Aorta (tissue), 5 donors: ENCODE results near the gene FRMD1. TPM values are rescaled to one million over a fixed set of nuclear protein-coding genes. Genes with fewer than 3 reads are reported as not detected.

Experiments used
- ATAC-seq: fragments of 200-7000 bp; cut with Tn5 transposase; one replicate; pipeline ENCODE4 v1.9.1; 2022; ENCODE audit warnings: moderate library complexity; ENCODE audit not compliant: low FRiP score
- DNase-seq, 2 donors: peaks; one replicate each; pipeline ENCODE4 v3.0.0-alpha.2; 2020
- H3K27ac ChIP-seq, 2 donors: one replicate each; pipeline ENCODE4 v1.5.1; 2013; ENCODE audit warnings: low read length in 2 of 2, mild to moderate bottlenecking in 2 of 2, moderate library complexity in 2 of 2, control low read depth in 1 of 2, inconsistent platforms in 1 of 2, low read depth in 1 of 2
- H3K27me3 ChIP-seq, 2 donors: one replicate each; pipeline ENCODE4 v1.6.1; 2013; ENCODE audit warnings: control low read depth in 1 of 2, low read length in 1 of 2, mild to moderate bottlenecking in 1 of 2, moderate library complexity in 1 of 2; ENCODE audit not compliant: insufficient read depth in 2 of 2, control insufficient read depth in 1 of 2
- H3K36me3 ChIP-seq, 2 donors: one replicate each; pipeline ENCODE4 v1.6.1; 2013; ENCODE audit warnings: control low read depth in 1 of 2, low read length in 1 of 2, mild to moderate bottlenecking in 1 of 2; ENCODE audit not compliant: insufficient read depth in 2 of 2, control insufficient read depth in 1 of 2
- H3K4me1 ChIP-seq, 2 donors: one replicate each; pipeline ENCODE4 v1.6.1; 2013; ENCODE audit warnings: low read length in 2 of 2, control low read depth in 1 of 2, mild to moderate bottlenecking in 1 of 2, moderate library complexity in 1 of 2; ENCODE audit not compliant: insufficient read depth in 2 of 2, control insufficient read depth in 1 of 2
- H3K4me3 ChIP-seq, 2 donors: one replicate each; pipeline ENCODE4 v1.5.1; 2013; ENCODE audit warnings: low read length in 2 of 2, control low read depth in 1 of 2, mild to moderate bottlenecking in 1 of 2
- H3K9me3 ChIP-seq: one replicate; pipeline ENCODE4 v1.6.1; 2013; ENCODE audit warnings: mild to moderate bottlenecking, low read length; ENCODE audit not compliant: control insufficient read depth
- WGBS, 2 donors: extraction: QIAGEN DNeasy Blood & Tissue Kit; methylation state at CpG; one replicate each; pipeline ENCODE4 v1.1.7; 2013; 5-methylcytosine and 5-hydroxymethylcytosine counted together
- intact Hi-C, 2 donors: fragments of 100-400 bp; cut with DNase I; formaldehyde crosslinking; loops; one replicate each; pipeline versions ENCODE4 v1.14.2 to v1.15.0; 2022
- polyA plus RNA-seq, 2 donors: library from polyadenylated mRNA; stranded (reverse); fragments of 200-250 nt; gene quantifications; one replicate each; pipeline ENCODE4 v1.2.3, GENCODE V29; 2013
- total RNA-seq, 2 donors: library from RNA; stranded (reverse); fragmentation: NEBNext Ultra II Directional; extraction: Animal tissue kit (Norgen Biotek cat#: 25700); gene quantifications; one replicate each; pipeline ENCODE4 v1.2.1, GENCODE V29; 2021
- donor health status: healthy with polysubstance abuse.
- donor health status: Bipolar disorder and iron deficiency.
- donor health status: DM: no; HTN: no; CAD: no.
- donor health status: DM: no; HTN: no; CAD: no.
- donor health status: DM: yes; HTN: yes; CAD: no.

Gene FRMD1
- total and polyA plus RNA-seq, 4 donors = 0.03 to 0.38 (median 0.13) TPM

DNA sequence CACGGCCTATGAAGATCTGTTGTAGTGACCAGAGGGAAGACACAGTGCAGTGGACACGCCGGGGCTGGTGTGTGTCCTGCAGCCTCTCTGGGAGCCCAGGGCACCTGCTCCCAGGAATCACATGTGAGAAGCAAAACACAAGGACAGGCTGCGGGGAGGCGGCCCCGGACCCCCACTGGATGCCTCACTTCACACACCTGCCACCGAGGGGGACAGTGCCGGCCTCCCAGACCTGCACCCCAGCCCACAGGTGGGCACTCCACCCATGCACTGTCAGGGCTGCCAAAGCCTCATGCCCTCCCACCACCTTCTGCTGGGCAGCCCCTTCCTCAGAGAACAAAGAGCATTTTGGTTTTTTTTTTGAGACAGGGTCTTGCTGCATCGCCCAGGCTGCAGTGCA lies 27.4 kb downstream of the FRMD1 start:
- Histone ChIP-seq H3K9me3 (no peaks in the 10 kb centered on the region), H3K36me3 (no peaks in the 10 kb centered on the region), H3K27ac (no peak overlapping the region), H3K27me3 (no peaks in the 10 kb centered on the region), H3K4me3 (no peak overlapping the region), H3K4me1 (no peaks in the 10 kb centered on the region)
- peak in 1 of 2 donors; percentile 30 for DNase-seq
- WGBS, 2 donors = 93 to 96% methylated on average over 9 of the region's 9 CpGs
- no peak for ATAC-seq
- intact Hi-C loops = no loop called here

DNA sequence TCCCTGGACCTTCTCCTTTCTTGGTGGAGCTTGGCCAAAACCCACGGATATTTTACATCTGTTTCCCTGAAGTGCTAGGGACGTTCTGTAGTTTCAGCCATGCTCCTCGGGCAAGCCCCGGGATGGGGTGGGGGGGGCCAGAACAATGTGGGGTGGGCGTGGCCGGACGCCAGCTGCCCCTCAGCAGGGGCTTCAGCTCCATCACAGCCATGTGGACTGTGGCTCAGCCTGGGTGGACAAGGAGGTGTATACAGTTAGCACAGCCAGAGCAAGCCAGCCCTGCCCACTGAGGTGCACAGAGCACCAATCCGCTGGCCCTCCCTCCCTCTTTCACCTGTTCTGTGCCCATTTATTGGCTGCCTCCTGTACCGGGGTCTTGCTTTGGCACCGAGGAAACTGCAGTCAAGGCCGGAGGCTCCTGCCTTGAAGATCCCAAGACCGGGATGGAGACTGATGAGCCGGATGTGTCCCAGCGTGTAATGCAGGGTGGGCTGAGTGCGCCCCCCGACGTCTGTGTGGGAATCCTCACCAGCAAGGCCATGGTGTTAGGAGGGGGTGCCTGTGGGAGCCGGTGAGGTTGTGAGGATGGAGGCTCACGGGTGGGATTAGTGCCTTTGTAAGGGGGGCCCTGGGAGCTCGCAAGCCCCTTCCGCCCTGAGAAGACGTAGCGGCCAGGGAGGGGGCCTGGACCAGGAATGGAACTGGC lies 28.0 kb downstream of the FRMD1 start:
- H3K27me3 ChIP-seq = no peaks in the 10 kb centered on the region
- DNase-seq (peak in 1 of 2 donors; percentile 44), ATAC-seq (no peak)
- intact Hi-C loops = no loop called here
- H3K4me3 ChIP-seq = no peak overlapping the region
- no peaks in the 10 kb centered on the region for H3K9me3 ChIP-seq
- no peaks in the 10 kb centered on the region for H3K36me3 ChIP-seq
- H3K27ac ChIP-seq = no peak overlapping the region
- 81 to 83% methylated on average over 23 of the region's 23 CpGs for WGBS, 2 donors
- no peaks in the 10 kb centered on the region for H3K4me1 ChIP-seq

DNA sequence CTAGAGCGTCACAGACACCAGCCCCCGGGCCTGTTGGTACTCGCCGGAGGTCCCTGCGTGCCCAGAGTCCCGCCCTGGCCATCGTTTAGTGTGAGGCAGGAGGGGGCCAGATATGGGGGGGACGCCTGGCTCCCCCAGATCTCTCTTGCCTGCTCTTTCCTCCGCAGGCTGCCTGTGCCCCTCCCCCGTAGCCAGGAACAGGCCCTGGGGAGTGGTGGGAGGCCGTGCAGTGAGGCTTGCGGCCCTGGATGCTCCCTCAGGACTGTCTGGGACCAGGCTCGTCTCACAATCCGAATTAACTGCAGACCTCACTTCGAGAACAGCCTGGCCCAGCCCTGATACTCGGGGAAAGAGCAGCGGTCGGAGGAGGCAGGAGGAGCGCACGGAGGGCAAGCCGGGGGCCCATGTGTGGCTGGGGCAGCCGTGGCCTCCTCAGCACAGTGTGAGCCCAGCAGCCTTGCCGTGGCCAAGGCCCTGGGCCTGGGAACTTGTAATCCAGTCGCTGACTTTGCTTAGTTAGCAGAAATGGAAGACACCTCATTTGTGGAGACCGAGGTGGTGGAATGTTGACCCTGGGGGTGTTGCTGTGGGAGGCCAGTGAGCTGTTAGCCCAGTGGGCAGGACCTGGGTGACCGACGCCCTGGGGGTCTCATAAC lies 28.7 kb downstream of the FRMD1 start:
- Histone ChIP-seq H3K36me3 (no peaks in the 10 kb centered on the region), H3K4me3 (no peak overlapping the region), H3K9me3 (no peaks in the 10 kb centered on the region), H3K27ac (no peak overlapping the region), H3K4me1 (no peaks in the 10 kb centered on the region), H3K27me3 (no peaks in the 10 kb centered on the region)
- peak; percentile 34 to 69 for DNase-seq
- whole genome bisulfite sequencing, 2 donors = 90 to 91% methylated on average over 26 to 27 of the region's 27 CpGs
- ATAC-seq = no peak
- intact Hi-C loops = no loop called here

DNA sequence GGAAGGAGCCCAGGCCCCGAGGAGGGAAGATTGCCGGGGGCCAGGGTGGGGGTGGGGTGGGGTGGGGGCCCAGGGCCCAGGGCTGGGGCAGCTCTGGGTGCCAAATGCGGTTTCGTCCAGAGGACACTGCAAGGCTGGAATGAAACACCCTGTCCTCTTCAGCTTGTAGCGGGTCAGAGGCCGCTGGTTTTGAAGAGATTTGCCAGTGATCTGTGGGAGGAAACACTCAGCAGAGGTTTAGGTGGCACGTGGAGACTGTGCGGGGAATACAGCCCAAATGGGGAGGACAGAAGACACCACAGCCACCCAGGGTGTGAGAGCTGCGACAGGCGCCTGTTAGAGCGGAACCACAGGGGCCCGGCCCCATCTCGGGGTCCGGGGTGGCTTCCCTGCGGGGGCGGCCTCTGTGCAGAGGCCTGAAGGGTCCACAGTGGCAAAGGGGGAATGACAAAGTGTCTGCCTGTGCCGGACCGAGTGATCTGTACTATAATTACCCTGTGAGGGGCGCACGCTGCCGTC lies 29.2 kb downstream of the FRMD1 start:
- no peaks in the 10 kb centered on the region for H3K9me3 ChIP-seq
- no peaks in the 10 kb centered on the region for H3K4me1 ChIP-seq
- no peaks in the 10 kb centered on the region for H3K27me3 ChIP-seq
- intact Hi-C loops = no loop called here
- ATAC-seq = no peak
- no peak overlapping the region for H3K27ac ChIP-seq
- 93 to 95% methylated on average over 20 to 21 of the region's 21 CpGs for WGBS, 2 donors
- peak in 1 of 2 donors; percentile 51 for DNase-seq
- H3K36me3 ChIP-seq = no peaks in the 10 kb centered on the region
- H3K4me3 ChIP-seq = no peak overlapping the region

DNA sequence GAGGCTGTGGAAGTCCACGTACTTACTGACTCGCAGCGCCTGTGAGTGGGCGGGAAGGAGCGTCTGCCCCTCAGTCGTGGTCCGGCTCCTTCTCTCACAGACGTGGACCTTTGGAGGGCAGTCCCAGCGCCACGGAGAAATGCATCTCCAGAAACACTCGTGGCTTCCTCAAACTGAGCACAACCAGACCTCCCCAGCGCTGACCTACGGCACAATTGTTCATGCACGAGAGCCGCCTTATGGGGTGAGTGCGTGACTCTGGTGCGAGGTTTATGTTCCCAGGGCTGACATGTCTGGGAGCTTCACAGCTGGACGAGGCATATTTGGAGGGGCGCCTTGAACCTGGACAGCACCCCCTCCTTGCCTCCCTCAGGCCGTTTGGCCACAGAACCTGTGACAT lies 29.7 kb downstream of the FRMD1 start:
- 93 to 94% methylated on average over 20 of the region's 20 CpGs for WGBS, 2 donors
- no peak overlapping the region for H3K4me3 ChIP-seq
- H3K9me3 ChIP-seq = no peaks in the 10 kb centered on the region
- intact Hi-C loops = no loop called here
- H3K4me1 ChIP-seq = no peaks in the 10 kb centered on the region
- peak; percentile 36 to 57 for DNase-seq
- no peaks in the 10 kb centered on the region for H3K27me3 ChIP-seq
- no peaks in the 10 kb centered on the region for H3K36me3 ChIP-seq
- H3K27ac ChIP-seq = no peak overlapping the region
- ATAC-seq = no peak

DNA sequence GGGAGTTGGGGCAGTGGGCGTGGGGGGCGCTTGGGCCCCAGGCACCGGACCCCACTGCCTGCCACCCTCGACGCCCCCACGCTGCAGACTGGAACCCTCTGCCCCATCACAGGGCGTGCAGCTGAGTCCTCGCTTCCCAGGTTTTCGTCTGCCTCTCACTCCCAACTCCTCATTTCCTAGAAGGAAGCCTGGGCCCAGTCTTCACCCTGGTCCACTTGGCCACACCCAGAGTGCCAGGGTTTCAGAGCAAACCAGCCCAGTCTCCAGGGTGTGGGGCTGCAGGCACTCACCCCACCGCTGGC lies 30.3 kb downstream of the FRMD1 start:
- Histone ChIP-seq H3K9me3 (no peaks in the 10 kb centered on the region), H3K27me3 (no peaks in the 10 kb centered on the region), H3K36me3 (no peaks in the 10 kb centered on the region), H3K27ac (no peak overlapping the region), H3K4me3 (no peak overlapping the region), H3K4me1 (no peaks in the 10 kb centered on the region)
- WGBS, 2 donors = 90 to 95% methylated on average over 10 of the region's 10 CpGs
- ATAC-seq (no peak), DNase-seq (peak in 1 of 2 donors; percentile 63)
- intact Hi-C loops = no loop called here

DNA sequence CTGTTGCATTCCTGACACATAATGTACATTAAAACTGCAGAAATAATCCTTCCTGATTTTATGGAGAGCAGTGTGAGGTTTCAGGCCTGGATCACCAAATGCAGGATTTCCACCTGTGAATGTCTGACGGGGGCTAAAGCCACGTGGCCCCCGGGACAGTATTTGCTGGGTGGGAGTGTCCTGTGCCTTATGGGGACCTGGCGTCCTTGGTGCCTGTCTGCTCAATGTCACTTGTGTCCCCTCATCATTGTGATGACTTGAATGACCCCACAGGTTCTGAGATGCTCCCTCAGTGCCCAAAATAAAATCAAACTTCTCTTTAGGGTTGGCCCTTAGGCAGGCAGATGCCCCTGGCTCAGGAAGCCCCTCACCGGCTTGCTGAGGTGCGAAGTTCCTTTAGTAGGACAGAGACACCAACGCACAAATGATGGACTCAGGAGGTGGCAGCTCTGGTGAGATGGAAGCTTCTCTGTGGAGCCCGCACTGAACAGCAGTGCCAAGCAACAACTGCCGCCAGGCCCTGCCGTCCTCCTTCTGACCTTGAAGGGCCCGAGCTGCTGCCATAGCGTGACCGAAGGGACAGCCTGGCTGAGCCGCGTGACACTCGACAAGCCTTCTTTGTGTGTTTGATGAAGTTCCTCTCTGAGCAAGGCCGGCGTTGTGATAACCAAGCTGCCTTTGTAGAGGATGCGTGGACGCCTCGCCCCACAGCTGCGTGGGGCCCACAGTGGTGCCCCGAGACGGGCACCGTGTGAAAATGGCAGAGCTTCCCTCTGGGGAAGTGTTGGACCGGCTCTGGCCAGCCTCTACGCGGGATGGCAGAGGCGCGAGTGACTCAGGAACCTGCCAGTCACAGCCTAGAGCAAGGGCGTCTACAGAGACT lies 30.9 kb downstream of the FRMD1 start:
- H3K36me3 ChIP-seq = no peaks in the 10 kb centered on the region
- no peaks in the 10 kb centered on the region for H3K4me1 ChIP-seq
- H3K27me3 ChIP-seq = no peaks in the 10 kb centered on the region
- ATAC-seq (peak; percentile 50), DNase-seq (peak; percentile 40 to 45)
- WGBS, 2 donors = 90 to 92% methylated on average over 31 of the region's 31 CpGs
- intact Hi-C loops = no loop called here
- no peak overlapping the region for H3K4me3 ChIP-seq
- H3K27ac ChIP-seq = no peak overlapping the region
- H3K9me3 ChIP-seq = no peaks in the 10 kb centered on the region

DNA sequence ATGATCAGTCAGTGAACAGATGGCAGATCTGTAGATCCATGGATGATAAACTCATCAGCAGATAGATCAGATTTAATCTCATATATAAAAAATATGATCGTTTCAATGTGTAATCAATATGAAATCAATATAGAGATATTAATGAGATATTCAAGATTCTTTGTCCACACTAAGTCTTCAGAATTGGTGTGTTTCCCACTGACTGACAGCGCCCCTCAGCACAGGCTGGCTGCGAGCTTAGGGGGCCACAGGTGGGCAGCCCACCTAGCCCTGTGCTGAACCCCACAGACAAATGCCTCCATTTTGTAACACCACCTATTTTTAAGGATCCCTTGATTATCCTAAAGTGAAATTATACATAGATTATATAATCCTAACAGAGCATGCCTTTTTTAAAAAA lies 32.3 kb downstream of the FRMD1 start:
- no peaks in the 10 kb centered on the region for H3K36me3 ChIP-seq
- no peaks in the 10 kb centered on the region for H3K4me1 ChIP-seq
- no peaks in the 10 kb centered on the region for H3K9me3 ChIP-seq
- WGBS, 2 donors = 96% methylated on average over 3 of the region's 3 CpGs
- intact Hi-C loops = no loop called here
- no peak overlapping the region for H3K27ac ChIP-seq
- H3K27me3 ChIP-seq = no peaks in the 10 kb centered on the region
- DNase-seq (peak in 1 of 2 donors; percentile 13), ATAC-seq (no peak)
- no peak overlapping the region for H3K4me3 ChIP-seq
